Measurements from ENCODE around the gene TOM1L2. TPM values are rescaled to one million over a fixed set of nuclear protein-coding genes. Genes with fewer than 3 reads are reported as not detected.

TOM1L2 gene
- total and polyA plus RNA-seq, 2 of the 4 experiments (the other 2 are of a cell fraction), result 34.4 to 51.7 TPM

DNA sequence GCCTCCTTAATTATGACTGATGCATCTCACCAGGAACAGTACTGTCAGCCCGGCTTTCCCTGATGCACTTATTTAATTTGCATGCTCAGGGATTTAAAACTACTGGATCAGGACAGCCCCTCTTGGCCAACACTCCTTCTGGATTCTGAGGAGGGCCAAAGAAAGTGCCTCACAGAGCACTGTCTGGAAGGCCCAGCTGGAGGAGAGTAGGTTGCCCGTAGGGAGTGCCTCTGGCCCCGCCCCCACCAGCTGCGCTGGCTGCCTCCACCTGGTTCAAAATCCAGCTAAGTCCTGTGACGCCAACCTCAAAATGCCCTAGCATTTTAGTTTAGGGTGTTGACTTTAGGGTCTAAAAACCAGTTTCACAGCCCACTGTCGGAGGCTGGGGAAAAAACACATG, 86.0 kb downstream of the TOM1L2 start:
- H4K8ac ChIP-seq (ENCODE audit: low read depth in 2 of 2, low read length in 2 of 2), result no peak overlapping the region
- intact Hi-C loops (cut with micrococcal nuclease) (no loop called here), dilution Hi-C loops (cut with HindIII; ENCODE audit: low sequenced_read_pairs, unreplicated experiment) (no loop called here), in situ Hi-C loops (cut with MboI; ENCODE audit: low sequenced_read_pairs) (loop anchor here (25.0 kb wide), 1 partner anchor 524 kb away; no protein-coding TSS in a partner anchor)
- 71% methylated on average over 1 of the region's 6 CpGs; no CpG with 5 or more reads in 1 of the 2 experiments for WGBS, 2 experiments (ENCODE audit: extremely low coverage in 2 of 2, insufficient read length in 1 of 2)
- H3K4me3 ChIP-seq (ENCODE audit: insufficient read depth, low read depth, low read length), result no peak overlapping the region
- H2BK20ac ChIP-seq (ENCODE audit: low read depth, low read length), result no peak overlapping the region
- H4K5ac ChIP-seq (ENCODE audit: low read depth, low read length), result no peak overlapping the region
- CTCF ChIA-PET, result no interaction called here
- H2AFZ ChIP-seq (replicated peaks; ENCODE audit: low read length, poor library complexity), result no peak overlapping the region
- H3K27me3 ChIP-seq (ENCODE audit: control insufficient read depth, insufficient read depth, low read length), result no peaks in the 10 kb centered on the region
- H3K27ac ChIP-seq (ENCODE audit: insufficient read depth, low read length), result no peak overlapping the region
- H3K36me3 ChIP-seq (ENCODE audit: control insufficient read depth, insufficient read depth, low read length), result peaks cover 28% of the 10 kb centered on the region
- no TSS peak for BruUV-seq (replicated peaks)
- H3K18ac ChIP-seq (ENCODE audit: low read depth, low read length), result no peak overlapping the region
- H3K9me3 ChIP-seq (ENCODE audit: control insufficient read depth, insufficient read depth, low read length), result no peaks in the 10 kb centered on the region
- H2BK5ac ChIP-seq (ENCODE audit: low read depth, low read length, poor library complexity, severe bottlenecking), result no peak overlapping the region
- H3K4me1 ChIP-seq (ENCODE audit: control insufficient read depth, insufficient read depth, low read length), result peaks cover 4% of the 10 kb centered on the region; the same call in 1 of the 2 replicates
- TF ChIP-seq, protein P1, sequence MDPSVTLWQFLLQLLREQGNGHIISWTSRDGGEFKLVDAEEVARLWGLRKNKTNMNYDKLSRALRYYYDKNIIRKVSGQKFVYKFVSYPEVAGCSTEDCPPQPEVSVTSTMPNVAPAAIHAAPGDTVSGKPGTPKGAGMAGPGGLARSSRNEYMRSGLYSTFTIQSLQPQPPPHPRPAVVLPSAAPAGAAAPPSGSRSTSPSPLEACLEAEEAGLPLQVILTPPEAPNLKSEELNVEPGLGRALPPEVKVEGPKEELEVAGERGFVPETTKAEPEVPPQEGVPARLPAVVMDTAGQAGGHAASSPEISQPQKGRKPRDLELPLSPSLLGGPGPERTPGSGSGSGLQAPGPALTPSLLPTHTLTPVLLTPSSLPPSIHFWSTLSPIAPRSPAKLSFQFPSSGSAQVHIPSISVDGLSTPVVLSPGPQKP (IDR thresholded peaks at IDR 0.05; ENCODE audit: borderline replicate concordance, low read depth, low read length), result no peak
- TF ChIP-seq SMC3 (IDR thresholded peaks at IDR 0.05; ENCODE audit: low read depth, low read length) (no peak), MAFK (IDR thresholded peaks at IDR 0.05; ENCODE audit: low read depth, low read length) (no peak), BHLHE40 (IDR thresholded peaks at IDR 0.05; ENCODE audit: low read depth, low read length) (no peak), NFE2L2 (IDR thresholded peaks at IDR 0.05; ENCODE audit: low read depth, low read length) (no peak), RCOR1 (IDR thresholded peaks at IDR 0.05; ENCODE audit: insufficient replicate concordance, low read length) (no peak), MXI1 (IDR thresholded peaks at IDR 0.05; ENCODE audit: borderline replicate concordance, low read depth, low read length) (no peak), FOS (IDR thresholded peaks at IDR 0.05; ENCODE audit: low read depth, low read length) (no peak), CEBPB (IDR thresholded peaks at IDR 0.05; ENCODE audit: low read depth, low read length) (no peak), MAZ (IDR thresholded peaks at IDR 0.05; ENCODE audit: borderline replicate concordance, low read depth, low read length) (no peak), RFX5 (IDR thresholded peaks at IDR 0.05; ENCODE audit: low read depth, low read length) (no peak)
- TF ChIP-seq, protein P2, sequence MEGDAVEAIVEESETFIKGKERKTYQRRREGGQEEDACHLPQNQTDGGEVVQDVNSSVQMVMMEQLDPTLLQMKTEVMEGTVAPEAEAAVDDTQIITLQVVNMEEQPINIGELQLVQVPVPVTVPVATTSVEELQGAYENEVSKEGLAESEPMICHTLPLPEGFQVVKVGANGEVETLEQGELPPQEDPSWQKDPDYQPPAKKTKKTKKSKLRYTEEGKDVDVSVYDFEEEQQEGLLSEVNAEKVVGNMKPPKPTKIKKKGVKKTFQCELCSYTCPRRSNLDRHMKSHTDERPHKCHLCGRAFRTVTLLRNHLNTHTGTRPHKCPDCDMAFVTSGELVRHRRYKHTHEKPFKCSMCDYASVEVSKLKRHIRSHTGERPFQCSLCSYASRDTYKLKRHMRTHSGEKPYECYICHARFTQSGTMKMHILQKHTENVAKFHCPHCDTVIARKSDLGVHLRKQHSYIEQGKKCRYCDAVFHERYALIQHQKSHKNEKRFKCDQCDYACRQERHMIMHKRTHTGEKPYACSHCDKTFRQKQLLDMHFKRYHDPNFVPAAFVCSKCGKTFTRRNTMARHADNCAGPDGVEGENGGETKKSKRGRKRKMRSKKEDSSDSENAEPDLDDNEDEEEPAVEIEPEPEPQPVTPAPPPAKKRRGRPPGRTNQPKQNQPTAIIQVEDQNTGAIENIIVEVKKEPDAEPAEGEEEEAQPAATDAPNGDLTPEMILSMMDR (conservative IDR thresholded peaks at IDR 0.05; ENCODE audit: low read depth, low read length), result no peak
- TF ChIP-seq, protein P3, sequence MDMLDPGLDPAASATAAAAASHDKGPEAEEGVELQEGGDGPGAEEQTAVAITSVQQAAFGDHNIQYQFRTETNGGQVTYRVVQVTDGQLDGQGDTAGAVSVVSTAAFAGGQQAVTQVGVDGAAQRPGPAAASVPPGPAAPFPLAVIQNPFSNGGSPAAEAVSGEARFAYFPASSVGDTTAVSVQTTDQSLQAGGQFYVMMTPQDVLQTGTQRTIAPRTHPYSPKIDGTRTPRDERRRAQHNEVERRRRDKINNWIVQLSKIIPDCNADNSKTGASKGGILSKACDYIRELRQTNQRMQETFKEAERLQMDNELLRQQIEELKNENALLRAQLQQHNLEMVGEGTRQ (IDR thresholded peaks at IDR 0.05; ENCODE audit: low read depth, low read length), result no peak
- H3K14ac ChIP-seq (replicated peaks; ENCODE audit: low read depth, low read length), result no peak overlapping the region
- POLR2A ChIA-PET (ENCODE audit: unreplicated experiment), result no interaction called here
- H3K9ac ChIP-seq (ENCODE audit: low read depth, low read length), result no peak overlapping the region
- H4K20me1 ChIP-seq (ENCODE audit: insufficient read depth, low read length), result 0 out of 2 replicates have a peak, but pooled peaks cover 5% of the 10 kb centered on the region
- no peak overlapping the region for H2BK15ac ChIP-seq (ENCODE audit: low read depth, low read length)
- no peak overlapping the region for H2AK5ac ChIP-seq (ENCODE audit: low read depth, low read length)
- H3K9me1 ChIP-seq (ENCODE audit: insufficient read depth, low read length), result peaks cover 4% of the 10 kb centered on the region; the same call in 1 of the 2 replicates
- H3K23ac ChIP-seq (ENCODE audit: low read depth, low read length), result no peak overlapping the region
- H2BK120ac ChIP-seq (ENCODE audit: low read depth, low read length), result no peak overlapping the region
- H3K79me1 ChIP-seq (ENCODE audit: low read depth in 1 of 2, low read length in 2 of 2), result peaks cover 0 to 2% of the 10 kb centered on the region in 2 experiments; a peak in 2 of 4 replicates
- DNase-seq (no peak), ATAC-seq (ENCODE audit: low read depth) (no peak)
- no peak overlapping the region for H4K91ac ChIP-seq (ENCODE audit: insufficient read depth, low read depth, low read length)
- no peak overlapping the region for H3K4ac ChIP-seq (ENCODE audit: low read depth, low read length)
- H3K4me2 ChIP-seq (ENCODE audit: low read depth, low read length), result no peak overlapping the region
- no peak overlapping the region for H3K56ac ChIP-seq (ENCODE audit: extremely low read depth, insufficient read depth, low read length)
- H2AK9ac ChIP-seq (replicated peaks; ENCODE audit: low read depth, low read length, poor library complexity), result no peak overlapping the region

All from IMR-90 (cell line).